Activated T-cell treated with anti-CD3 and anti-CD28 coated beads, Interleukin-2, amount 50 U/mL, for 72 hours (primary cell): ENCODE data around the gene HAPLN1. TPM values are rescaled to one million over a fixed set of nuclear protein-coding genes. Genes with fewer than 3 reads are reported as not detected.

ENCODE experiments used
- ATAC-seq, 2 donors: fragments of 150-1000 bp; cut with Tn5 transposase; replicated peaks in 1 of 2; 2 replicates each; pipeline ENCODE4 v1.10.0; 2021; ENCODE audit warnings: moderate library complexity in 2 of 2, mild to moderate bottlenecking in 1 of 2
- DNase-seq, 2 donors: peaks; one replicate each; pipeline ENCODE4 v3.0.0; 2021 to 2022; ENCODE audit warnings: mixed read lengths in 1 of 2
- H3K27ac Mint-ChIP-seq: one replicate; pipeline ENCODE4 v1.8.0; 2022; ENCODE audit warnings: mild to moderate bottlenecking, moderate library complexity, mixed read lengths
- H3K27me3 Mint-ChIP-seq: one replicate; pipeline ENCODE4 v1.8.0; 2022; ENCODE audit warnings: low read depth, mixed read lengths
- H3K36me3 Mint-ChIP-seq, 2 donors: one replicate each; pipeline ENCODE4 v1.8.0; 2022; ENCODE audit warnings: mixed read lengths in 2 of 2, mild to moderate bottlenecking in 1 of 2; ENCODE audit not compliant: insufficient read depth in 2 of 2
- H3K4me1 Mint-ChIP-seq: one replicate; pipeline ENCODE4 v1.8.0; 2022; ENCODE audit warnings: low read depth, mixed read lengths
- H3K4me3 Mint-ChIP-seq, 2 donors: one replicate each; pipeline ENCODE4 v1.8.0; 2022; ENCODE audit warnings: mild to moderate bottlenecking in 2 of 2, mixed read lengths in 2 of 2, moderate library complexity in 2 of 2
- H3K9me3 Mint-ChIP-seq, 2 donors: one replicate each; pipeline ENCODE4 v1.8.0; 2022; ENCODE audit warnings: mixed read lengths in 2 of 2
- total RNA-seq, 2 donors: library from RNA; stranded (reverse); gene quantifications; one replicate each; pipeline ENCODE4 v1.2.3, GENCODE V29; 2022

Gene HAPLN1
- total RNA-seq, 2 donors from 2014 or later = not detected

DNA sequence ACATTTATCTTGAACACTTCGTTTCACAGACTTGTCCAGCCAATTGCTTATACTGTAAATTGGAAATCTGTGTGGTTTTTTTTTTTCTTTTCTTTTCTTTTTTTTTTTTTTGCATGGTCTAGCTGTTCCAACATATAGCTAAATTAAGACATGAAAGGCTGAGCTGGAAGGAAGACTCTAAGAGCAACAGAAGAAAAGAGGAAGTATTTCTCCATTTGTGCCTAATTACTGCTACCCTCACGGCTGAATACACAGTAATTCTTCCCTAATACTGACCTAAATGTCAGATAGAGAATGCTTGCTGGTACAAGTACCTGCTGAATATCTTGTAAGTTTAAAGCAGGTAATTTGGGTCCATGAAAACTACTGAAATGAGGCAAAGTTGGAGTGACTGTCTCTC lies 11.0 kb upstream of the HAPLN1 start:
- peaks cover 0 to 6% of the 10 kb centered on the region in 2 donors for H3K9me3 Mint-ChIP-seq

DNA sequence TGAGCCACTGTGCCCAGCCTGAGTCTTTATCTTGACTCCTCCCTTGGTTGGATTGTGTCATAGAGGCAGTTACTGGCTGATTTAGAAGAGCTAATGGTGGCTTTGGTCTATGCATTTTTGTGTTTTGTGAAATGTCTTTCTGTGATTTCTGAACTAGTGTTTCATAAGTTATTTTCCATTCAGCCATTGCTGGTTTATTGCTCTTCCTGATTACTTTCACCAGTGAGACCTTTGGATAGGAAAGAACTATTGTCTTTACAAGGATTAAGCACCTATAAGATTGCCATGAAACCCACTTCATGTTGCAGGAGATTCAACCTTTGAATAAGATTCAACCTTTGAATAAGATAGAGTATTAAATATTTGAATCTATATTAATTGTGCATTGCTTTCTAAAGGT lies 8.7 kb upstream of the HAPLN1 start:
- Mint-ChIP-seq H3K36me3 (no peaks in the 10 kb centered on the region), H3K27me3 (no peaks in the 10 kb centered on the region), H3K4me1 (no peaks in the 10 kb centered on the region), H3K27ac (no peak overlapping the region), H3K9me3 (peaks cover 0 to under 1% of the 10 kb centered on the region in 2 donors), H3K4me3 (no peak overlapping the region)
- DNase-seq (no peak), ATAC-seq (no peak)

More for the DNA sequence above, 11.0 kb upstream of the HAPLN1 start:
- ATAC-seq = no peak
- no peaks in the 10 kb centered on the region for H3K36me3 Mint-ChIP-seq
- H3K4me3 Mint-ChIP-seq = no peak overlapping the region
- no peak overlapping the region for H3K27ac Mint-ChIP-seq
- no peak for DNase-seq
- no peaks in the 10 kb centered on the region for H3K4me1 Mint-ChIP-seq
- H3K27me3 Mint-ChIP-seq = no peaks in the 10 kb centered on the region

DNA sequence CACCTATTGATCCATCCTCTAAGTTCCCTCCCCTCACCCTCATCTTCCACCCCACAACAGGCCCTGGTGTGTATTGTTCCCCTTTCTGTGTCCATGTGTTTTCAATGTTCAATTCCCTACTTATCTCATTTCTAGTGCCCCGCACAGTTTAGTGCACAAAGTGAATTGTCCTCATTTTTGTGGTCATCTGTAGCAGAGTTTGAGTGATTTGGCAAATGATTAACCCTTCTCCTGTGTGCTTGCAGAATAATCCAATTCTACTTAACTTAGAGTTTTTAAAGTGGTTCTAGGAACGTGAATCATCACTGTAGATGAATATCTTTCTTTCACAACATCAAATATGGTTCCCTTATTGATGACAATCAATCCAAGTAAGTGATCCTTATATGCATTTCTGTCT lies 6.3 kb upstream of the HAPLN1 start:
- H3K9me3 Mint-ChIP-seq = no peaks in the 10 kb centered on the region
- ATAC-seq (no peak), DNase-seq (no peak)
- no peak overlapping the region for H3K27ac Mint-ChIP-seq
- H3K36me3 Mint-ChIP-seq = no peaks in the 10 kb centered on the region
- peaks cover 14% of the 10 kb centered on the region for H3K27me3 Mint-ChIP-seq
- H3K4me1 Mint-ChIP-seq = peaks cover 1% of the 10 kb centered on the region
- no peak overlapping the region for H3K4me3 Mint-ChIP-seq

DNA sequence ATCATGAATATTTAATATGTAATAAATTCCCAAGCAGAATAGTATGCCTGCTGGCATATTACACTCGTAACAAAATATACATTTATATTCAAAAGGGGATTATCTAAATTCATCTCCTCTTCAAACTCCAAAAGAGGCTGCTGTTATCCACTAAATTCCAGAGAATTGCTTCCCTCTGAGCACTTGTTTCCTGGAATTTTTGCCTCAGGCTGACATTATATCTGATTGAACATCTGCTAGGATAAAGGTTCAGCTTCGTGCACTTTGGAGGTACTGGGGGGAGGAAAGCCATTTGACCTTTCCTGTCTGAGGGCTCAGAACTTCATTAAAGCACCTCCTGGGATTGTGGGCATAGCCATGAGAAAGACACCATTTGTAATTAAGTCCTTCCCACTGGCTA lies 4.3 kb upstream of the HAPLN1 start:
- peaks cover 34% of the 10 kb centered on the region for H3K27me3 Mint-ChIP-seq
- ATAC-seq (no peak), DNase-seq (no peak)
- no peak overlapping the region for H3K4me3 Mint-ChIP-seq
- H3K4me1 Mint-ChIP-seq = peaks cover 6% of the 10 kb centered on the region
- H3K9me3 Mint-ChIP-seq = no peaks in the 10 kb centered on the region
- H3K27ac Mint-ChIP-seq = no peak overlapping the region
- H3K36me3 Mint-ChIP-seq = no peaks in the 10 kb centered on the region

DNA sequence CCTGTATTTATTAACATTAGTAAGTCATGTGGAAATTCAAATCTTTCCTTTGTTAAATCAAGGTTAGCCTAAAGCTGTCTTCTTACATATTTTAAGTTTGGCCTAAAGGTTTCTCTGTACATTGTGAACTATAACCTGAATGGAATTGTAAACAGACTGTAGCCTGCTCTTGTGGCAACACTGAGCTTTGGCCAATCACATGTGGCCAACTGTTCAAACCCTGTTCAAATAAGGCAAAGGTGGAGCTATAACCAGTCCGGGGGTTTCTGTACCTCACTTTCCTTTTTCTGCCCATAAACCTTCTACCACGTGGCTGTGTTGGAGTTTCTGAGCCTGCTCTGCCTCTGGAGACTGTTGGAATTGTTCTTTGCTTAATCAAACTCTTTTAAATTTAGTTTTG lies 3.3 kb upstream of the HAPLN1 start:
- Mint-ChIP-seq H3K36me3 (no peaks in the 10 kb centered on the region), H3K9me3 (no peaks in the 10 kb centered on the region), H3K4me1 (peaks cover 6% of the 10 kb centered on the region), H3K4me3 (no peak overlapping the region), H3K27ac (no peak overlapping the region), H3K27me3 (peaks cover 41% of the 10 kb centered on the region)
- DNase-seq (no peak), ATAC-seq (no peak)

DNA sequence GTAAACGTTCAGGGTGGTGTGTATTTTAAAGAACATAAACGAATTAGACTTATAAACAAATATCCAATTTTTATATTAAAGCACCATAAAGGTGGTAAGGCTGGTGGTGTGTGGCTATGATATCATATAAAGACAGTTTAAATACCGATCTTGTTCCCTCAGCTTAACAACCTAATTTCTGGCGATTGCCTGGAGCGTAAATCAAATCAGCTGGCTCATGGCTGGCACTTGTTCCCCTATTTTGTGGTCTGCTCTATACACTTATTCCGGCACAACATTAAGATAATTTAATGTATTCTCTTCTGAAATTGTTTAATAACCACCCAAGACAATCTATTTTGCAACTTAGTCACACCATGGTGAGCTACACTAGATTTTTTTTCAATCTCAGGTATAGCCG lies 2.4 kb upstream of the HAPLN1 start:
- peak overlapping the region in 1 of 2 donors; percentile 80 for H3K4me3 Mint-ChIP-seq
- ATAC-seq = no peak

DNA sequence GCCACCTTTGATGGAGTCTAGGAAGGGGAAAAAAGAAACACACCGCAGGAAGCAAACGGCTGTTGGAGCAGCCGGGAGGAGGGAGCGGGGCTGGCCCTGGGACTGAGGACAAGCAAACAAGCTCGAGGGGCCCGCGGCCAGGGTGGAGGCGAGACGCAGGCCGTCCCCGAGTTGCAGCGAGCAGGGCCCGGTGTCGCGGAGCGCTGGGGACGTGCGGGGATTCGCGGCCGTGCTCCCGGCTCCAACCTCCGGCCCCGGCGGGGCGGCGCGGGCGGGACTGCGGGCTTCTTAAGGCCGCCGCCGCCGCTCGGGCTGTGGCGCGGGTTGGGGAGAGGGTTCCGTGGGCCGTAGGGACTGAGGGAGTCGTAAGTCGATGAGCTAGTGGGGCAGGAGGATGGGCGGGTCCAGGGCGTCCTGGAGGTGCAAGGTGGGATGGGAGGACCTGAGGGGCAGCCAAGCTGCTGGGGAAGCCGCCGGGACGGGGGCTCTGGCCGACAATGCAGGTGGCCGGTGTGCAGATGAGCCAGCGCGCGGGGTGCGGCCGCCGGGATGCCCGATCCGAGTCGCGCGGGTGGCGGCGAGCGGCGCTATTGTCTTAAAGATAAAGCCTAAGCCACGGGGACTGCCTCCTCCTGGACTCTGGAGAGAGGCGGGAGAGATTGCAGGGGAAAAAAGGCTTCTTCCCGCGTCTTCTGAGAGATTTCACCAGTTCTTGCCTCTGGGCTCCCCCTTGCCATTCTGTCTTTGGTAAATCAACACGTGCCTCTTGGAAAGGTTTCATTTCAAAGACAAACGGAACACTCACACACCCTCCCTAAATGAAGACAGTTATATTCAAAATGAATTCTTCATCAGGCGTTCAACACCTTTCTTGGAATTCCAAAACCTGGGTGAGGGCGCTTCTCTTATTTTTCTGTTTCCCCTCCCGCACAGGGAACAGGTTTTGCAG lies 1.6 kb upstream of the HAPLN1 start:
- peak overlapping the region; percentile 80 for H3K4me3 Mint-ChIP-seq
- no peak overlapping the region for H3K27ac Mint-ChIP-seq
- H3K36me3 Mint-ChIP-seq = no peaks in the 10 kb centered on the region
- H3K4me1 Mint-ChIP-seq = peaks cover 6% of the 10 kb centered on the region
- H3K9me3 Mint-ChIP-seq = no peaks in the 10 kb centered on the region
- DNase-seq (peak; percentile 3 to 12), ATAC-seq (peak; percentile 38 to 40)
- H3K27me3 Mint-ChIP-seq = peaks cover 56% of the 10 kb centered on the region

More for the DNA sequence above, 2.4 kb upstream of the HAPLN1 start:
- peaks cover 51% of the 10 kb centered on the region for H3K27me3 Mint-ChIP-seq
- peaks cover 6% of the 10 kb centered on the region for H3K4me1 Mint-ChIP-seq
- H3K27ac Mint-ChIP-seq = no peak overlapping the region
- H3K36me3 Mint-ChIP-seq = no peaks in the 10 kb centered on the region
- no peak for DNase-seq
- H3K9me3 Mint-ChIP-seq = no peaks in the 10 kb centered on the region

DNA sequence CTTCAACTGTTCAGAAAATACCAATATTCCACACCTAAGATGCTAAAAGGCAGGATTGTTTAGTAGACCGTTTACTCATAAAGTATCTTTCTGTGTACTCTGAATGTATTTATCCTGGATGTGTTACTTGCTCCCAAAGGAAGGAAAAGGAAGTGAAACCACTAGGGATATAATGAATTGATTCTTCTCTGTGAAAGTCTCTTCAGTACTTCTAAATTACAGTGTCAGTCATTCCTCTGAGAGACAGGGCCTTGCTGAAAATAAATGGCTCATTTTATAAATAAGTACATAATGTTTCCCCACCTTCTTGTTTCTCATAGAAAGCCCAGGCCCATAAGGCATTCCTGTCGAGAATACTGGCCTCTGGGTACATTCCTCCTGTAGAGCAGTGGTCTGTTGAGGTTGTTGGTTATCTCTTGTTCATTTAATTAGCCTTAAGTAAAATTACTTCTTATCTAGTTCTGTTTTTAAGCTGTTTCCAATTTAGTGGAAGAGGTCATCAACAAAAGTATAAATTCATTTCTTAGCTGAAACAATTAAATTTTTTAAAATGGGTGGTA lies 1.6 kb downstream of the HAPLN1 start:
- H3K9me3 Mint-ChIP-seq = no peaks in the 10 kb centered on the region
- ATAC-seq = no peak
- H3K27me3 Mint-ChIP-seq = peaks cover 64% of the 10 kb centered on the region
- H3K36me3 Mint-ChIP-seq = no peaks in the 10 kb centered on the region
- no peak for DNase-seq
- no peak overlapping the region for H3K27ac Mint-ChIP-seq
- no peak overlapping the region for H3K4me3 Mint-ChIP-seq
- peaks cover 6% of the 10 kb centered on the region for H3K4me1 Mint-ChIP-seq

DNA sequence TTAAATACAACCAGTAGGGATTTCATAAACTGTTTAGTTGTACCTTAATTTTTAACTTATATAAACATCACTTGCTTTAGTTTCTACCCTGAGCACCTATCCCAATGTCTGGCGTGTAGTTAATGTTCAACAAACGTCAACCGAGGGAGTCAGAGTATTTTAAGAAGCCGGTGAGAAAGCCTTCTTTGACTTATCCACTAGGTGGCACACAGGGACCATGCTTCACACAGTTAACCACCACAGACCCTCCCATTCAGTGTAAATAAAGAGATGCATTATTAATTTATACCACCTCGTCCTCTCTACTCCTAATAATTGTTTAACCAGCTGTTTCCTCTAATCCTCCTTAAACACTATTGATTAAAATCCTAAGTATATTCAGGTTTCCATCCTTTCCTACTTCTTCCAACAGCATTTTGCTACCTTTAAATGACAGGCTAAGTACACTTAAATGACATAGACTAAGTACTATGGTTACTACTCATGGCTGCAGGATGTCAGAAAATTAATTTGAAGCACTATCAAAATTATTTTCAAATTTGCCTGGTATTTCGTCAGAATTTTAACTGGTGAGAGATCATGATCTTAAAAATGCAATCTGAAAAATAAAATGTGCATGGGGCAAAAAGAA lies 2.3 kb downstream of the HAPLN1 start:
- peak in 1 of 2 donors; percentile 53 for ATAC-seq

DNA sequence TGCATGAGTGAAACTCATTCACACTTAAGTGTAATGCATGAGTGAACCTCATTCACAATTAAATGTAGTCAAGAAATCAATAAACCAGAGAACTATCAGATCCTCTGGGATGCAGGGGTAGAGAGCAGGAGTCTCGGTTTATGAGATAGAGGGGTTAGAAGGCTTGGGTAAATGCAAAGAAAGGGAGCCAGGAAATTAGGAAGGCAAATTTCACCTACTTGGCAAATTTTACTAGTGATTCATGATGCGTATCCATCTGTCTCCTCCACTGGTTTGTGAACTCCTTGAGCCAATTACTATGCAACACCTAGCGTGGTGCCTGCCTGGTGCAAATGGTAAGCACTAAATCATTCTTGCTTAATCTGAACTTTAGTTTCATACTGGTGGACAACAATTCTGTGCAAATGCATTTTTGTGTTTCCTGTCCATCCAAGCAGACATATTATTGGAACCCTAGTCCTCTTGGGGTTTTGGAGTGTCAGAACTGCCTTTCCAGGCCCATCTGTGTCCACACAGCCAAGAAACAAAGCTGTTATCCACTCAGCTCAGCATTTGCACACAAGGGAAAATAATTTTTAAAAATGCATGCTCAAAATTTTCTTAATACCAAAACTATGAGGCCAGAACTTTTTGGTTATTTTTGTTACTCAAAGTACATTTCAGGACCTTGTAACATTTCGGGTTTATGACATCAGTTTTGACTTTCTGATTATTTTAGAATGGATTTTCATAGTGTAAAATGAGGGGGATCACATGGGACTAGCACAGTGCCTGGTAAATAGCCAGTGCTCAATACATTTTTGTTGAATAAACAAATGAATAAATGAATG lies 5.2 kb downstream of the HAPLN1 start:
- peaks cover 36% of the 10 kb centered on the region for H3K27me3 Mint-ChIP-seq
- no peaks in the 10 kb centered on the region for H3K4me1 Mint-ChIP-seq

More for the DNA sequence above, 2.3 kb downstream of the HAPLN1 start:
- Mint-ChIP-seq H3K27ac (no peak overlapping the region), H3K9me3 (no peaks in the 10 kb centered on the region), H3K27me3 (peaks cover 60% of the 10 kb centered on the region), H3K4me1 (peaks cover 6% of the 10 kb centered on the region), H3K4me3 (no peak overlapping the region), H3K36me3 (no peaks in the 10 kb centered on the region)
- peak; percentile 25 to 31 for DNase-seq

DNA sequence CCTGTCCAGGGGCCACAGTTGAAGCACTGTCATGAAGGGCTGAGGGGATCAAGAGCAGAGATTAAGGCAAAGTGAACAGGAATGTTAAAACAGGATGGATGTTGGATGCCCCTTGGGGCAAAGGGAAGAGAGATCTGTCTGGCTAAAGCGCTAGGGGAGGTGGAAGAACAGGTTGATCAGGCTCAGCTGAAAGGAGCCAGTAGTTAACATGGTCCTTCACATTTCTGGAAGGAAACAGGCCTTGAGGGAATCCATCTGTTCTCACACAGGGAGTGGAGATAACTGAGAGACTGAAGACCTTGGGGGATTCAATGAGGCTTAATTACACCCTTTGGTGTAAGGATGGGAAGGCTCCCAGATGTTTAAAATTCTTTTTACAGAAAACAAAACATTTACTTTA lies 5.8 kb downstream of the HAPLN1 start:
- Mint-ChIP-seq H3K27me3 (peaks cover 36% of the 10 kb centered on the region), H3K4me3 (no peak overlapping the region), H3K9me3 (no peaks in the 10 kb centered on the region), H3K27ac (no peak overlapping the region), H3K4me1 (no peaks in the 10 kb centered on the region), H3K36me3 (no peaks in the 10 kb centered on the region)
- ATAC-seq (no peak), DNase-seq (no peak)

More for the DNA sequence above, 5.2 kb downstream of the HAPLN1 start:
- H3K27ac Mint-ChIP-seq = no peak overlapping the region
- no peaks in the 10 kb centered on the region for H3K9me3 Mint-ChIP-seq
- DNase-seq = no peak
- no peaks in the 10 kb centered on the region for H3K36me3 Mint-ChIP-seq
- no peak overlapping the region for H3K4me3 Mint-ChIP-seq
- ATAC-seq = no peak

DNA sequence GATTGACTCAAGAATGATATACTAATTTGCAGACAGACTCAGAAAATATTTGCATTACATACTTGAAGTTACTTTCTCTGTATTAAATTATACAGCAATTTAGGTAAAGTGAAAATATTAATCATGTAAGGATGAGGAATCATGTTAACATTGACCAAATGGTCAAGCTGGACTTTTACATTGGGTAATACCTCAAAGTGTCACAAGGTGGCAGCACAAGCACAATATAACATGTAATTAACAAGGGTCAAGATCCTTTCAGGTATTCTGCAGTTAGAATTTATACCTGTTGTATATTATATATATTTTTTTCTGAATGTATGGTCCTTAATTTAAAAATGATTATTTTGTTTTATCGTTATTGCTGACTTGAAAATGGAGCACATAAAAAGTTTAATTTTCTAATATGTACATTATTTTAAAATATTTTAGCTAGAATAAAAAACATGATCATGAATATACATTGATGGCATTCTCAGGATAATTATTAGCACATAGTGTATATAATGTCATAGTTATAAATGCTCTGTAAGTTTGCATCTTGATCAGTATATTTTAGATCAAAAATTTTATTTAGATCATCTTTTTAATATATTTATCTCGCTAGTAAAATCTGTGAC lies 8.6 kb downstream of the HAPLN1 start:
- Mint-ChIP-seq H3K27me3 (peaks cover 17% of the 10 kb centered on the region), H3K9me3 (no peaks in the 10 kb centered on the region), H3K4me1 (no peaks in the 10 kb centered on the region), H3K27ac (no peak overlapping the region), H3K4me3 (no peak overlapping the region), H3K36me3 (no peaks in the 10 kb centered on the region)
- ATAC-seq (no peak), DNase-seq (peak; percentile 10 to 29)
